HepG2 (cell line): ENCODE results near the gene RUNDC1. TPM values are rescaled to one million over a fixed set of nuclear protein-coding genes. Genes with fewer than 3 reads are reported as not detected.
"Not testable (repeated sequence)": the region's sequence is repeated elsewhere in the genome, so short reads cannot be mapped to it uniquely, and the experiment has no call there.

Experiments
- ATAC-seq: fragments of 200-7000 bp; cut with Tn5 transposase; 3 replicates; pipeline ENCODE4 v1.9.1; 2020; ENCODE audit warnings: mild to moderate bottlenecking, moderate library complexity
- BruUV-seq: library from RNA; stranded (reverse); fragments of 400-500 nt; replicated peaks from 2 replicates; lab custom pipeline; 2021; lab: Mats Ljungman, UMichigan
- CTCF ChIA-PET: fragments of 300-600 bp; formaldehyde crosslinking; extraction: SDS; loops from one replicate; lab custom pipeline; 2021; ENCODE audit warnings: low total read pairs, inconsistent platforms, low intra/inter-chr PET ratio; lab: Yijun Ruan, JAX
- POLR2A ChIA-PET: fragments of 350-600 bp; sonication (Branson Sonifier 250); formaldehyde crosslinking; loops from one replicate; lab custom pipeline; 2020; ENCODE audit warnings: antibody characterized with exemption, inconsistent platforms; lab: Yijun Ruan, JAX
- DNase-seq: peaks from one replicate; pipeline ENCODE4 v3.0.0-alpha.2; 2015; ENCODE audit warnings: low spot score
- FAIRE-seq: peaks from 3 replicates; lab custom pipeline; 2011; peaks lifted over from hg19 to GRCh38; lab: Jason Lieb, UNC
- H2AFZ ChIP-seq: one replicate; pipeline ENCODE4 v1.6.1; 2011; ENCODE audit warnings: low read length, inconsistent platforms
- H3K27ac ChIP-seq: fragments of 300-600 bp; 3 replicates; pipeline ENCODE4 v1.8.0; 2011; ENCODE audit warnings: mixed run types, mild to moderate bottlenecking, mixed read lengths, low read length, inconsistent platforms; ENCODE audit not compliant: insufficient read depth; ENCODE audit errors: extremely low read length
- H3K27me3 ChIP-seq, 2 experiments: fragments of 200-600 bp in 1 of 2; 2 replicates in 1 of 2; 3 replicates in 1 of 2; pipeline versions ENCODE4 v1.6.0 to v1.8.0; 2011; ENCODE audit warnings: low read length in 2 of 2, mild to moderate bottlenecking in 2 of 2, moderate library complexity in 2 of 2, inconsistent platforms in 1 of 2; ENCODE audit not compliant: insufficient read depth in 2 of 2, control insufficient read depth in 1 of 2
- H3K36me3 ChIP-seq, 2 experiments: fragments of 200-600 bp in 1 of 2; replicated peaks in 1 of 2; 2 replicates in 1 of 2; 3 replicates in 1 of 2; pipeline versions ENCODE4 v1.5.1 to v1.8.0; 2011; ENCODE audit warnings: low read length in 2 of 2, inconsistent platforms in 1 of 2; ENCODE audit not compliant: insufficient read depth in 2 of 2, control insufficient read depth in 1 of 2
- H3K4me1 ChIP-seq: 2 replicates; pipeline ENCODE4 v1.5.1; 2012; ENCODE audit warnings: low read length, inconsistent platforms; ENCODE audit not compliant: insufficient read depth
- H3K4me2 ChIP-seq: 2 replicates; pipeline ENCODE4 v1.6.0; 2011; ENCODE audit warnings: low read depth, low read length, inconsistent platforms
- H3K4me3 ChIP-seq, 3 experiments: fragments of 200-600 bp in 1 of 3; sonication (generic), shearing (Covaris generic) in 1 of 3; replicated peaks in 1 of 3; 2 replicates each; pipeline ENCODE4 v1.5.1; 2011 to 2016; ENCODE audit warnings: low read length in 3 of 3, inconsistent platforms in 2 of 3, low read depth in 2 of 3, mild to moderate bottlenecking in 2 of 3, control low read depth in 1 of 3, mixed read lengths in 1 of 3; ENCODE audit not compliant: insufficient read depth in 1 of 3
- H3K79me2 ChIP-seq: one replicate; pipeline ENCODE4 v1.6.1; 2011; ENCODE audit warnings: low read length, inconsistent platforms; ENCODE audit not compliant: insufficient read depth
- H3K9ac ChIP-seq: 2 replicates; pipeline ENCODE4 v1.6.0; 2011; ENCODE audit warnings: mild to moderate bottlenecking, low read depth, low read length, inconsistent platforms; ENCODE audit not compliant: insufficient read depth
- H3K9me3 ChIP-seq: 2 replicates; pipeline ENCODE4 v1.5.1; 2012; ENCODE audit warnings: mild to moderate bottlenecking, low read length
- H4K20me1 ChIP-seq: 2 replicates; pipeline ENCODE4 v1.6.0; 2011; ENCODE audit warnings: inconsistent platforms, mild to moderate bottlenecking, low read length, moderate library complexity; ENCODE audit not compliant: insufficient read depth
- CEBPG ChIP-seq: IDR thresholded peaks from 2 replicates; pipeline ENCODE4 v1.6.1; 2016
- ELF3 ChIP-seq: IDR thresholded peaks from 2 replicates; pipeline ENCODE4 v1.6.1; 2016; ENCODE audit warnings: missing genetic modification reagents, missing compliant biosample characterization
- HOXA3 ChIP-seq: sonication (generic); formaldehyde crosslinking; IDR thresholded peaks from 2 replicates; pipeline ENCODE4 v1.5.0; 2020; ENCODE audit warnings: missing genetic modification reagents
- NCOA5 ChIP-seq: sonication (generic); formaldehyde crosslinking; IDR thresholded peaks from 2 replicates; pipeline ENCODE4 v1.4.0; 2020; ENCODE audit warnings: missing genetic modification reagents
- SOX13 ChIP-seq, 3 experiments: fragments of 450-650 bp in 1 of 3; sonication (generic) in 1 of 3; formaldehyde crosslinking in 1 of 3; IDR thresholded peaks in 2 of 3; conservative IDR thresholded peaks in 1 of 3; 2 replicates each; pipeline versions ENCODE4 v1.5.0 to v1.6.1; 2016 to 2020; ENCODE audit warnings: antibody characterized with exemption in 1 of 3, mild to moderate bottlenecking in 1 of 3, missing compliant biosample characterization in 1 of 3, missing genetic modification reagents in 1 of 3, moderate library complexity in 1 of 3
- SOX5 ChIP-seq: IDR thresholded peaks from 2 replicates; pipeline ENCODE4 v1.6.1; 2016; ENCODE audit warnings: borderline replicate concordance
- SP5 ChIP-seq: IDR thresholded peaks from 2 replicates; pipeline ENCODE4 v1.6.1; 2016; ENCODE audit warnings: low read depth, borderline replicate concordance
- ZKSCAN1 ChIP-seq: fragments of 150-350 bp; IDR thresholded peaks from 2 replicates; pipeline ENCODE4 v1.6.1; 2014; ENCODE audit warnings: low read length
- ZNF263 ChIP-seq: sonication (generic); formaldehyde crosslinking; IDR thresholded peaks from 2 replicates; pipeline ENCODE4 v1.4.0; 2020; ENCODE audit warnings: missing genetic modification reagents
- WGBS: methylation state at CpG from one replicate; pipeline ENCODE4 v1.1.6; 2017; ENCODE audit warnings: low lambda C conversion rate; 5-methylcytosine and 5-hydroxymethylcytosine counted together
- in situ Hi-C: cut with HindIII; loops from 2 replicates; pipeline ENCODE4 v1.10.0; 2017; ENCODE audit warnings: low pct_unique_long_range_greater_than_20kb; ENCODE audit not compliant: extremely low pct_ligation_motif_present
- intact Hi-C: fragments of 100-400 bp; cut with micrococcal nuclease; formaldehyde crosslinking; loops from one replicate; pipeline ENCODE4 v1.10.0; 2022; ENCODE audit not compliant: unreplicated experiment
- polyA plus RNA-seq, 8 experiments: library from polyadenylated mRNA; depleted of rRNA in 3 of 8; stranded (reverse) in 7 of 8; unstranded in 1 of 8; fragments of >200 nt; fragmentation: Illumina TruSeq in 4 of 8; extraction: Trizol in 4 of 8; gene quantifications; 2 replicates each; pipeline versions ENCODE4 v1.2.1 to v1.2.3, GENCODE V29; 2011 to 2016; ENCODE audit warnings: low read depth in 4 of 8, missing spikeins in 1 of 8, mixed read lengths in 1 of 8; ENCODE audit not compliant: insufficient read depth in 1 of 8
- total RNA-seq, 5 experiments: library from RNA; depleted of rRNA; stranded (reverse); fragments of >200 nt; fragmentation: Illumina TruSeq; extraction: Trizol; gene quantifications; 2 replicates each; pipeline ENCODE4 v1.2.3, GENCODE V29; 2016; ENCODE audit warnings: low read depth in 1 of 5
- TF ChIP-seq, protein P1 (sequence below): sonication (generic); formaldehyde crosslinking; IDR thresholded peaks from 2 replicates; pipeline ENCODE4 v1.4.0; 2020; ENCODE audit warnings: missing genetic modification reagents
- TF ChIP-seq, protein P2 (sequence below): IDR thresholded peaks from 2 replicates; pipeline ENCODE4 v1.4.0; 2020; ENCODE audit warnings: mild to moderate bottlenecking, missing genetic modification reagents

The RUNDC1 gene
- total and polyA plus RNA-seq, 2 of the 13 experiments (the other 11 are each of a cell fraction or from before 2014, with no cell fraction given), result 10.3 to 11.4 TPM

DNA sequence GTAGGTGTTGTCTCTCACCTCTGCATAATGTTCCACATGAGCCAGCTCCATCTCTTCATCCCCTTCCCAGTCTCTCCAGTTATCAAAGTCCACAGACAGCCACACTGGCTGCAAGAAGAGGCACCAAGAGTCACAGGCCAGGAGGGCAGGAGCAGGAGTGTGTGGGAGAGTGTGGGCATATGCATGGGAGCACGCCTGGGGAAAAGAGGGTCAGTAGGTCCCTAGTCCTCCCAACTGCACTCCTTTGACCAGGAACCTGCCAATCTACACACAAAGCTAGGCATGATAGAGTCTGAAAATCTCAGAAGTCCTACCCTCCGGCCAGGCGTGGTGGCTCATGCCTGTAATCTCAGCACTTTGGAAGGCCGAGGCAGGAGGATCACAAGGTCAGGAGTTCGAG is 8.8 kb upstream of the RUNDC1 start:
- no peak for DNase-seq
- no peaks in the 10 kb centered on the region for H4K20me1 ChIP-seq
- H3K79me2 ChIP-seq, result no peaks in the 10 kb centered on the region
- intact Hi-C loops (no loop called here), in situ Hi-C loops (no loop called here)
- WGBS, result 83% methylated on average over 5 of the region's 5 CpGs
- ChIA-PET POLR2A (no interaction called here), CTCF (no interaction called here)
- ATAC-seq, result peak; percentile 40
- no peak overlapping the region for H3K9ac ChIP-seq
- no peaks in the 10 kb centered on the region for H3K36me3 ChIP-seq
- no peaks in the 10 kb centered on the region for H3K9me3 ChIP-seq
- no TSS peak for BruUV-seq
- no peaks in the 10 kb centered on the region for H3K27me3 ChIP-seq
- no peak overlapping the region for H3K4me2 ChIP-seq
- no peak overlapping the region for H3K4me3 ChIP-seq
- TF ChIP-seq ZNF263 (CRISPR knock-in tag), result peak; percentile 79
- TF ChIP-seq NCOA5 (CRISPR knock-in tag), result no peak
- 0 out of 2 replicates have a peak, but pooled peaks have one; percentile 53 for TF ChIP-seq ZKSCAN1
- no peak overlapping the region for H3K27ac ChIP-seq
- peaks cover 46% of the 10 kb centered on the region for H3K4me1 ChIP-seq
- FAIRE-seq, result no peak
- H2AFZ ChIP-seq, result no peak overlapping the region

DNA sequence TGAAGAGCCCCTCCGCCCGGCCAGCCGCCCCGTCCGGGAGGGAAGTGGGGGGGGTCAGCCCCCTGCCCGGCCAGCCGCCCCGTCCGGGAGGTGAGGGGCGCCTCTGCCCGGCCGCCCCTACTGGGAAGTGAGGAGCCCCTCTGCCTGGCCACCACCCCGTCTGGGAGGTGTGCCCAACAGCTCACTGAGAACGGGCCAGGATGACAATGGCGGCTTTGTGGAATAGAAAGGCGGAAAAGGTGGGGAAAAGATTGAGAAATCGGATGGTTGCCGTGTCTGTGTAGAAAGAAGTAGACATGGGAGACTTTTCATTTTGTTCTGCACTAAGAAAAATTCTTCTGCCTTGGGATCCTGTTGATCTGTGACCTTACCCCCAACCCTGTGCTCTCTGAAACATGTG is 7.0 kb upstream of the RUNDC1 start:
- H3K9ac ChIP-seq; CTCF ChIA-PET; H2AFZ ChIP-seq; POLR2A ChIA-PET; BruUV-seq; H4K20me1 ChIP-seq; H3K4me3 ChIP-seq; FAIRE-seq; DNase-seq; in situ Hi-C loops; ATAC-seq; H3K4me2 ChIP-seq; H3K9me3 ChIP-seq; intact Hi-C loops; H3K36me3 ChIP-seq; H3K27me3 ChIP-seq; H3K79me2 ChIP-seq; TF ChIP-seq SOX13 (IDR thresholded peaks at IDR 0.05): not testable (repeated sequence)
- 12% methylated on average over 5 of the region's 18 CpGs for WGBS
- Histone ChIP-seq H3K4me1 (peaks cover 38% of the 10 kb centered on the region), H3K27ac (peak overlapping the region; percentile 57)
- TF ChIP-seq SP5 (CRISPR knock-in tag) (0 out of 2 replicates have a peak, but pooled peaks have one; percentile 23), CEBPG (CRISPR knock-in tag) (peak; percentile 58), SOX5 (CRISPR knock-in tag) (0 out of 2 replicates have a peak, but pooled peaks have one; percentile 23), SOX13 (CRISPR knock-in tag; conservative IDR thresholded peaks at IDR 0.05 in 1 of 2, IDR thresholded peaks at IDR 0.05 in 1 of 2) (peak in 1 of 2 experiments; percentile 42; a peak in 1 of 4 replicates), HOXA3 (CRISPR knock-in tag) (peak; percentile 21; the same call in 1 of the 2 replicates), ELF3 (CRISPR knock-in tag) (peak; percentile 41; the same call in 1 of the 2 replicates)
- TF ChIP-seq, protein P1, sequence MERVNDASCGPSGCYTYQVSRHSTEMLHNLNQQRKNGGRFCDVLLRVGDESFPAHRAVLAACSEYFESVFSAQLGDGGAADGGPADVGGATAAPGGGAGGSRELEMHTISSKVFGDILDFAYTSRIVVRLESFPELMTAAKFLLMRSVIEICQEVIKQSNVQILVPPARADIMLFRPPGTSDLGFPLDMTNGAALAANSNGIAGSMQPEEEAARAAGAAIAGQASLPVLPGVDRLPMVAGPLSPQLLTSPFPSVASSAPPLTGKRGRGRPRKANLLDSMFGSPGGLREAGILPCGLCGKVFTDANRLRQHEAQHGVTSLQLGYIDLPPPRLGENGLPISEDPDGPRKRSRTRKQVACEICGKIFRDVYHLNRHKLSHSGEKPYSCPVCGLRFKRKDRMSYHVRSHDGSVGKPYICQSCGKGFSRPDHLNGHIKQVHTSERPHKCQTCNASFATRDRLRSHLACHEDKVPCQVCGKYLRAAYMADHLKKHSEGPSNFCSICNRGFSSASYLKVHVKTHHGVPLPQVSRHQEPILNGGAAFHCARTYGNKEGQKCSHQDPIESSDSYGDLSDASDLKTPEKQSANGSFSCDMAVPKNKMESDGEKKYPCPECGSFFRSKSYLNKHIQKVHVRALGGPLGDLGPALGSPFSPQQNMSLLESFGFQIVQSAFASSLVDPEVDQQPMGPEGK (CRISPR knock-in tag), result 0 out of 2 replicates have a peak, but pooled peaks have one; percentile 56
- TF ChIP-seq, protein P2, sequence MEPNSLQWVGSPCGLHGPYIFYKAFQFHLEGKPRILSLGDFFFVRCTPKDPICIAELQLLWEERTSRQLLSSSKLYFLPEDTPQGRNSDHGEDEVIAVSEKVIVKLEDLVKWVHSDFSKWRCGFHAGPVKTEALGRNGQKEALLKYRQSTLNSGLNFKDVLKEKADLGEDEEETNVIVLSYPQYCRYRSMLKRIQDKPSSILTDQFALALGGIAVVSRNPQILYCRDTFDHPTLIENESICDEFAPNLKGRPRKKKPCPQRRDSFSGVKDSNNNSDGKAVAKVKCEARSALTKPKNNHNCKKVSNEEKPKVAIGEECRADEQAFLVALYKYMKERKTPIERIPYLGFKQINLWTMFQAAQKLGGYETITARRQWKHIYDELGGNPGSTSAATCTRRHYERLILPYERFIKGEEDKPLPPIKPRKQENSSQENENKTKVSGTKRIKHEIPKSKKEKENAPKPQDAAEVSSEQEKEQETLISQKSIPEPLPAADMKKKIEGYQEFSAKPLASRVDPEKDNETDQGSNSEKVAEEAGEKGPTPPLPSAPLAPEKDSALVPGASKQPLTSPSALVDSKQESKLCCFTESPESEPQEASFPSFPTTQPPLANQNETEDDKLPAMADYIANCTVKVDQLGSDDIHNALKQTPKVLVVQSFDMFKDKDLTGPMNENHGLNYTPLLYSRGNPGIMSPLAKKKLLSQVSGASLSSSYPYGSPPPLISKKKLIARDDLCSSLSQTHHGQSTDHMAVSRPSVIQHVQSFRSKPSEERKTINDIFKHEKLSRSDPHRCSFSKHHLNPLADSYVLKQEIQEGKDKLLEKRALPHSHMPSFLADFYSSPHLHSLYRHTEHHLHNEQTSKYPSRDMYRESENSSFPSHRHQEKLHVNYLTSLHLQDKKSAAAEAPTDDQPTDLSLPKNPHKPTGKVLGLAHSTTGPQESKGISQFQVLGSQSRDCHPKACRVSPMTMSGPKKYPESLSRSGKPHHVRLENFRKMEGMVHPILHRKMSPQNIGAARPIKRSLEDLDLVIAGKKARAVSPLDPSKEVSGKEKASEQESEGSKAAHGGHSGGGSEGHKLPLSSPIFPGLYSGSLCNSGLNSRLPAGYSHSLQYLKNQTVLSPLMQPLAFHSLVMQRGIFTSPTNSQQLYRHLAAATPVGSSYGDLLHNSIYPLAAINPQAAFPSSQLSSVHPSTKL, result peak; percentile 22; the same call in 1 of the 2 replicates
